K562 (cell line): ENCODE measurements around the gene WWOX. TPM values are rescaled to one million over a fixed set of nuclear protein-coding genes. Genes with fewer than 3 reads are reported as not detected.

Experiments
- ATAC-seq: fragments of 200-7000 bp; cut with Tn5 transposase; 3 replicates; pipeline ENCODE4 v1.9.1; 2020; ENCODE audit warnings: moderate library complexity
- BruUV-seq: library from RNA; stranded (reverse); fragments of 400-500 nt; replicated peaks from 2 replicates; lab custom pipeline; 2021; lab: Mats Ljungman, UMichigan
- CTCF ChIA-PET: fragments of 300-600 bp; formaldehyde crosslinking; extraction: SDS; loops from one replicate; lab custom pipeline; 2021; ENCODE audit warnings: low intra/inter-chr PET ratio; lab: Yijun Ruan, JAX
- POLR2A ChIA-PET: fragments of 300-600, 350-650 bp; sonication (Branson Sonifier 250); formaldehyde crosslinking; extraction: SDS; loops from one replicate; lab custom pipeline; 2021; ENCODE audit warnings: antibody characterized with exemption, inconsistent platforms; lab: Yijun Ruan, JAX
- DNase-seq, 4 experiments: peaks; one replicate each; pipeline versions ENCODE4 v3.0.0 to v3.0.0-alpha.2; 2011 to 2018; ENCODE audit warnings: low spot score in 3 of 4, mixed read lengths in 3 of 4; ENCODE audit errors: extremely low read depth in 1 of 4
- FAIRE-seq: peaks from 2 replicates; lab custom pipeline; 2011; peaks lifted over from hg19 to GRCh38; lab: Jason Lieb, UNC
- H2AFZ ChIP-seq: 2 replicates; pipeline ENCODE4 v1.6.0; 2011; ENCODE audit warnings: low read depth, low read length, control low read depth, inconsistent platforms
- H3K27ac ChIP-seq: fragments of 200-600 bp; 3 replicates; pipeline ENCODE4 v1.8.0; 2011; ENCODE audit warnings: low read depth, mild to moderate bottlenecking, control low read depth, inconsistent platforms, low read length, moderate library complexity, mixed read lengths; ENCODE audit errors: extremely low read depth
- H3K27me3 ChIP-seq, 2 experiments: fragments of 300-600 bp in 1 of 2; 2 replicates in 1 of 2; 3 replicates in 1 of 2; pipeline versions ENCODE4 v1.6.0 to v1.8.0; 2011; ENCODE audit warnings: inconsistent platforms in 2 of 2, low read length in 2 of 2, mild to moderate bottlenecking in 1 of 2, mixed read lengths in 1 of 2, moderate library complexity in 1 of 2; ENCODE audit not compliant: control insufficient read depth in 2 of 2, insufficient read depth in 2 of 2
- H3K36me3 ChIP-seq: fragments of 300-600 bp; 3 replicates; pipeline ENCODE4 v1.8.0; 2011; ENCODE audit warnings: mild to moderate bottlenecking, low read length, inconsistent platforms; ENCODE audit not compliant: control insufficient read depth, insufficient read depth
- H3K4me1 ChIP-seq, 2 experiments: fragments of 200-600 bp in 1 of 2; replicated peaks in 1 of 2; 2 replicates in 1 of 2; 3 replicates in 1 of 2; pipeline versions ENCODE4 v1.5.1 to v1.8.0; 2011; ENCODE audit warnings: inconsistent platforms in 2 of 2, low read length in 2 of 2, mild to moderate bottlenecking in 1 of 2, mixed read lengths in 1 of 2, moderate library complexity in 1 of 2; ENCODE audit not compliant: control insufficient read depth in 2 of 2, insufficient read depth in 2 of 2
- H3K4me2 ChIP-seq: 2 replicates; pipeline ENCODE4 v1.6.1; 2011; ENCODE audit warnings: low read length, control low read depth, inconsistent platforms, mixed read lengths; ENCODE audit not compliant: insufficient read depth
- H3K4me3 ChIP-seq: fragments of 200-600 bp; sonication (generic), shearing (Covaris generic); 2 replicates; pipeline ENCODE4 v1.5.1; 2016; ENCODE audit warnings: control low read depth, inconsistent platforms
- H3K79me2 ChIP-seq: fragments of 200-600 bp; 3 replicates; pipeline ENCODE4 v1.8.0; 2011; ENCODE audit warnings: low read length, inconsistent platforms; ENCODE audit not compliant: control insufficient read depth, insufficient read depth
- H3K9ac ChIP-seq, 2 experiments: 2 replicates each; pipeline versions ENCODE4 v1.6.0 to v1.6.1; 2011; ENCODE audit warnings: low read depth in 2 of 2, low read length in 2 of 2, control low read depth in 1 of 2, inconsistent platforms in 1 of 2, mild to moderate bottlenecking in 1 of 2, mixed read lengths in 1 of 2; ENCODE audit not compliant: insufficient read depth in 1 of 2
- H3K9me1 ChIP-seq: one replicate; pipeline ENCODE4 v1.6.0; 2011; ENCODE audit warnings: inconsistent platforms, mild to moderate bottlenecking, low read length, moderate library complexity; ENCODE audit not compliant: control insufficient read depth, insufficient read depth
- H3K9me3 ChIP-seq: replicated peaks from 2 replicates; pipeline ENCODE4 v1.5.1; 2011; ENCODE audit warnings: low read depth, low read length, inconsistent platforms; ENCODE audit not compliant: control insufficient read depth, insufficient read depth
- H4K20me1 ChIP-seq: replicated peaks from 2 replicates; pipeline ENCODE4 v1.6.1; 2011; ENCODE audit warnings: low read length, inconsistent platforms, mixed read lengths; ENCODE audit not compliant: control insufficient read depth, insufficient read depth
- ILF3 ChIP-seq: fragments of 450-650 bp; IDR thresholded peaks from 2 replicates; pipeline ENCODE4 v1.6.1; 2018; ENCODE audit warnings: antibody characterized with exemption, mild to moderate bottlenecking, moderate library complexity, borderline replicate concordance
- NFATC3 ChIP-seq: fragments of 450-650 bp; IDR thresholded peaks from 2 replicates; pipeline ENCODE4 v1.6.1; 2017; ENCODE audit warnings: mild to moderate bottlenecking
- PRMT5 ChIP-seq: sonication (generic); formaldehyde crosslinking; IDR thresholded peaks from 2 replicates; pipeline ENCODE4 v1.5.0; 2020; ENCODE audit warnings: missing genetic modification reagents
- ZHX1 ChIP-seq: fragments of 150-350 bp; conservative IDR thresholded peaks from 2 replicates; pipeline ENCODE4 v1.6.1; 2014; ENCODE audit warnings: low read length
- ZNF431 ChIP-seq: sonication (generic); formaldehyde crosslinking; IDR thresholded peaks from 2 replicates; pipeline ENCODE4 v1.8.0; 2022; ENCODE audit warnings: mild to moderate bottlenecking, missing genetic modification reagents
- WGBS: fragments of 100-300 bp; shearing (Covaris generic); methylation state at CpG from one replicate; pipeline ENCODE4 v1.1.6; 2016; ENCODE audit warnings: low coverage, mixed read lengths; ENCODE audit not compliant: insufficient coverage; ENCODE audit errors: missing lambda C conversion rate; 5-methylcytosine and 5-hydroxymethylcytosine counted together
- in situ Hi-C: fragments of 300-500 bp; cut with MboI; formaldehyde crosslinking; loops from 4 replicates; pipeline ENCODE4 v1.15.0; 2018; ENCODE audit warnings: inconsistent platforms, mixed read lengths
- intact Hi-C: fragments of 100-400 bp; cut with micrococcal nuclease; formaldehyde crosslinking; loops from 2 replicates; pipeline ENCODE4 v1.14.2; 2022
- polyA plus RNA-seq, 8 experiments: library from polyadenylated mRNA; depleted of rRNA in 4 of 8; stranded (reverse) in 5 of 8; unstranded in 3 of 8; fragments of >200 nt; fragmentation: Nextera tagmentation in 2 of 8; fragmentation: Illumina TruSeq in 1 of 8; extraction: Ambion mirVana in 2 of 8; extraction: Trizol in 1 of 8; gene quantifications; 2 replicates each; pipeline versions ENCODE4 v1.2.1 to v1.2.3, GENCODE V29; 2011 to 2014; ENCODE audit warnings: inconsistent platforms in 1 of 8, missing spikeins in 1 of 8
- total RNA-seq, 7 experiments: library from RNA; depleted of rRNA in 6 of 7; stranded (reverse); fragments of >200 nt in 6 of 7; fragmentation: Illumina TruSeq in 2 of 7; extraction: Trizol in 2 of 7; gene quantifications; 2 replicates each; pipeline versions ENCODE4 v1.2.1 to v1.2.3, GENCODE V29; 2011 to 2021; ENCODE audit warnings: low replicate concordance in 1 of 7

Gene WWOX
- total and polyA plus RNA-seq, 9 of the 15 experiments (the other 6 are each of a cell fraction or from before 2014, with no cell fraction given): 1.6 to 22.7 (median 8.1) TPM

- Histone ChIP-seq H3K4me3 (no peak overlapping the region), H2AFZ (no peak overlapping the region), H3K9me3 (no peaks in the 10 kb centered on the region), H3K9ac (no peak overlapping the region), H3K27ac (no peak overlapping the region), H3K79me2 (no peaks in the 10 kb centered on the region)
- CTCF ChIA-PET: no interaction called here
- no TSS peak for BruUV-seq
- ATAC-seq: no peak
- no peak for TF ChIP-seq NFATC3
- peak; percentile 91 for TF ChIP-seq ZNF431
- no peak for TF ChIP-seq ILF3
- TF ChIP-seq ZHX1: no peak
- no peak for TF ChIP-seq PRMT5 (CRISPR knock-in tag)
- TF ChIP-seq, all 486 proteins: peak for 1
- Histone ChIP-seq H3K27me3 (no peaks in the 10 kb centered on the region; a peak in 1 of 5 replicates), H4K20me1 (no peaks in the 10 kb centered on the region), H3K4me1 (no peaks in the 10 kb centered on the region), H3K36me3 (no peaks in the 10 kb centered on the region), H3K9me1 (no peaks in the 10 kb centered on the region), H3K4me2 (no peak overlapping the region)
- FAIRE-seq (no peak), DNase-seq (no peak)
- WGBS: 0% methylated on average over 6 of the region's 6 CpGs
- POLR2A ChIA-PET: interaction anchor here (0.6 kb wide), 1 partner anchor 134 kb away, joined by 3 read pairs; no protein-coding TSS in a partner anchor
- in situ Hi-C loops: no loop called here
- intact Hi-C loops: no loop called here
Measured at GRCh38 chr16:79131321-79132075, 1032.0 kb downstream of the WWOX start.
